Nephron (organoid): ENCODE results near the gene SLC24A4.

ENCODE experiments used
- H3K27ac Mint-ChIP-seq, 3 experiments: 2 replicates each; pipeline ENCODE4 v1.8.0; 2020; ENCODE audit warnings: mixed read lengths in 3 of 3, mild to moderate bottlenecking in 2 of 3, moderate library complexity in 1 of 3
- H3K27me3 Mint-ChIP-seq: 2 replicates; pipeline ENCODE4 v1.8.0; 2021; ENCODE audit warnings: low read depth, mild to moderate bottlenecking, moderate library complexity, mixed read lengths
- H3K36me3 Mint-ChIP-seq: 2 replicates; pipeline ENCODE4 v1.8.0; 2020; ENCODE audit warnings: low read depth, mixed read lengths
- H3K4me1 Mint-ChIP-seq: 2 replicates; pipeline ENCODE4 v1.8.0; 2020; ENCODE audit warnings: mixed read lengths
- H3K4me3 Mint-ChIP-seq, 3 experiments: 2 replicates each; pipeline ENCODE4 v1.8.0; 2020; ENCODE audit warnings: mild to moderate bottlenecking in 3 of 3, mixed read lengths in 3 of 3, moderate library complexity in 2 of 3
- H3K9me3 Mint-ChIP-seq: 2 replicates; pipeline ENCODE4 v1.8.0; 2020; ENCODE audit warnings: mixed read lengths
- CTCF ChIP-seq, 3 experiments: fragments of 200-600 bp; sonication (generic); IDR thresholded peaks; one replicate each; pipeline ENCODE4 v1.5.0; 2021; ENCODE audit warnings: antibody characterized with exemption in 3 of 3; ENCODE audit not compliant: unreplicated experiment in 3 of 3

SLC24A4 gene

DNA sequence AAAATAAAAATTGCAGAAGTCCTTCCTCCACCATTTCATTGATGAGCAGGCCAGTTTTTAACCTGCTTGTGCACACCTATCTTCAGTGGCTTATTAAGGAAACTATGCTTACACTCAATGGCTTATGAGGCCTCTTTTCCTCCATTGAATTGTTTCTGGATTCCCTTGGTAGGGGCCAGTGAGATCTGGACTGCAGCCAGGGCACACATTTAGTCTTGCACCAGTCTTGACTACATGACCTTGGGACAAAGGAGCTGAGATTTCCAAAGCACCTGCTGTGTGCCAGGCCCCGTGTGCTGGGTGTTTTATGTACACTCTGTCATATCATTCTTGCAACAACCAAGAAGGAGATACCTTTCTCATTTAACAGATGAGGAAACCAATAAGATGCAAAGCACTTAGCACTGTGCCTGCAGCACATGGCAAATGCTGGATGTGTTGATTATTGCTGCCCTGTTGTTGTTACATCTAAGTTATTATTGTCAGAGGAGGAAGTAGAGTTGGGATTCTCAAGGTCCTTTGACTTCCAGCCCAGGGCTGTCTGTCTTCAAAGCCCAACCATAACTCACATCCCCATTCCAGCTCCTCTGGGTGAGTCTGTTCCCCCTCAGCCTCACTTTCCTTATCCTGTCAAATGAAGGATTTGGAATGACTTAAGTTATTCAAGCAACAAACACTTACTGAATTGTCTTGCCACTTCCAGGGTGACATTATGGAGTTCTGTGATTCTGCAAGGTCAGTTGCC is 159.0 kb downstream of the SLC24A4 start:
- H3K36me3 Mint-ChIP-seq: no peaks in the 10 kb centered on the region
- peaks cover 7% of the 10 kb centered on the region for H3K9me3 Mint-ChIP-seq
- H3K4me3 Mint-ChIP-seq: no peak overlapping the region
- no peak for TF ChIP-seq CTCF (IDR thresholded peaks at IDR 0.05; ENCODE audit: unreplicated experiment in 3 of 3)
- H3K4me1 Mint-ChIP-seq: peaks cover 3% of the 10 kb centered on the region
- peaks cover 20% of the 10 kb centered on the region for H3K27me3 Mint-ChIP-seq
- no peak overlapping the region for H3K27ac Mint-ChIP-seq

- H3K4me1 Mint-ChIP-seq: peaks cover 7% of the 10 kb centered on the region
- H3K27ac Mint-ChIP-seq: no peak overlapping the region
- H3K36me3 Mint-ChIP-seq: no peaks in the 10 kb centered on the region
- H3K4me3 Mint-ChIP-seq: no peak overlapping the region
- H3K27me3 Mint-ChIP-seq: peaks cover 20% of the 10 kb centered on the region
- H3K9me3 Mint-ChIP-seq: peaks cover 7% of the 10 kb centered on the region
- TF ChIP-seq CTCF (IDR thresholded peaks at IDR 0.05; ENCODE audit: unreplicated experiment in 3 of 3): no peak
Observed at GRCh38 chr14:92482621-92483319, 159.8 kb downstream of the SLC24A4 start.

DNA sequence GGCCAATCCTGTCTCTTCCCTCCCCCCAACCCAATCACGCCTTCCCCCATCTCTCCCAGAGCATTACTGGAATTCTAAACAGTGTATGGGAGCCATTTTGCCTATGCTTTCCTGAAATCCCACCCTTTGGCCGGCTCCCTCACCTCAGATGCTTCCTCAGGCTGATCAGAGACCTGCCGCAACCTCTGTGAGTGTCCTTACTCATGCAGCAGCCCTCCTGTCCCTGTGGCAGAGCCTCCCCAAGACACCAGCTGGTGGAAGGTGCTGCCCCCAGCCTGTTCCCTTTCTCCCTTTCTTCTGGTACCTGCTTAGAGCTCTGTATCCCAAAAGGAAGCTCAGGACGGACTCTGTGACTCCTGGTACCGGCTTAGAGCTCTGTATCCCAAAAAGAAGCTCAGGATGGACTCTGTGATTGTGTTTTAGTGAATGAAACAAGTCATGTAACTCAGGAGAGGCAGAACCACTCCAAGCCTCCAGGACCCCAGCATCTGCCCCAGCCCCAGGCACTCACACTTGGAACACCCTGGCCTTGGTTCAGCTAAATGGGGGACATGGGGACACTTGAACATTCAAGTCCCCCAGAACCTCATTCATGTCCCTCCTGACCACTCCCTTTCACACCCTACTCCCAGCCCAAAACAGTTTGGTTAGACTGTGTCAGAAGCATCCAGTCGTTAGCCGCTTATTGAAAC is 161.3 kb downstream of the SLC24A4 start:
- peaks cover 7% of the 10 kb centered on the region for H3K4me1 Mint-ChIP-seq
- H3K4me3 Mint-ChIP-seq: no peak overlapping the region
- H3K27ac Mint-ChIP-seq: no peak overlapping the region
- H3K36me3 Mint-ChIP-seq: no peaks in the 10 kb centered on the region
- peaks cover 23% of the 10 kb centered on the region for H3K27me3 Mint-ChIP-seq
- no peak for TF ChIP-seq CTCF (IDR thresholded peaks at IDR 0.05; ENCODE audit: unreplicated experiment in 3 of 3)
- H3K9me3 Mint-ChIP-seq: peaks cover 4% of the 10 kb centered on the region

- peaks cover 7% of the 10 kb centered on the region for H3K4me1 Mint-ChIP-seq
- H3K36me3 Mint-ChIP-seq: no peaks in the 10 kb centered on the region
- no peak overlapping the region for H3K4me3 Mint-ChIP-seq
- no peak overlapping the region for H3K27ac Mint-ChIP-seq
- H3K27me3 Mint-ChIP-seq: peaks cover 25% of the 10 kb centered on the region
- TF ChIP-seq CTCF (IDR thresholded peaks at IDR 0.05; ENCODE audit: unreplicated experiment in 3 of 3): no peak
- no peaks in the 10 kb centered on the region for H3K9me3 Mint-ChIP-seq
Observed at GRCh38 chr14:92486881-92487280, 163.9 kb downstream of the SLC24A4 start.

DNA sequence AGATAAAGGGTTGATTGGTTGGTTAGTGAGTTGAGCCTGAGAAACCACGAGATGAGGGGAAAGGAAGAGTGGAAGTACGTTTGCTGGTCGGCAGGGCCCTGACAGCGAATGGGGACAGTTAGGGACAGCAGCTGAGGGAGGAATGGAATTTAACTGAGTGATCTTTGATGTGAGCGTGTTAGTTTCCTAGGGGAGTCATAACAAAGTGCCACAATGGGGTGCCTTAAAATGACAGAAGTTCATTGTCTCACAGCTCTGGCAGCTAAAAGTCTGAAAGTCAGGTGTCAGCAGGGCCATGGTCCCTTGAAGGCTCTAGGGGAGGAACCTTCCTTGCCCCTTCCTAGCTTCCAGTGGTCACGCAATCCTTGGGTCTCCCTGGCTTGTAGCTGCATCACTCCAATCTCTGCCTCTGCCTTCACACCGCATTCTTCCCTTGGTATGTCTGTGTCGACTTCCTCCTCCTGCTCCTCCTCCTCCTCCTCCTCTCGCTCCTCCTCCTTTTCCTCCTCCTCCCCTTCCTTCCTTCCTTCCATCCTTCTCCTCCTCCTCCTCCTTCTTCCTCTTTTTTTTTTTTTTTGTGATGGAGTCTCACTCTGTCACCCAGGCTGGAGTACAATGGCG is 164.7 kb downstream of the SLC24A4 start:
- H3K27me3 Mint-ChIP-seq: peaks cover 28% of the 10 kb centered on the region
- H3K9me3 Mint-ChIP-seq: no peaks in the 10 kb centered on the region
- no peak overlapping the region for H3K27ac Mint-ChIP-seq
- H3K4me3 Mint-ChIP-seq: no peak overlapping the region
- H3K4me1 Mint-ChIP-seq: peaks cover 7% of the 10 kb centered on the region
- no peaks in the 10 kb centered on the region for H3K36me3 Mint-ChIP-seq
- TF ChIP-seq CTCF (IDR thresholded peaks at IDR 0.05; ENCODE audit: unreplicated experiment in 3 of 3): no peak
